ENCODE measurements around the gene FYN. TPM values are rescaled to one million over a fixed set of nuclear protein-coding genes. Genes with fewer than 3 reads are reported as not detected.

FYN gene
- total and polyA plus RNA-seq, 2 of the 8 experiments (the other 6 are each of a cell fraction or from before 2014, with no cell fraction given): 46.8 to 97.2 TPM

- H3K23me2 ChIP-seq (ENCODE audit: low read depth, low read length): no peaks in the 10 kb centered on the region
- DNase-seq (ENCODE audit: low read depth in 1 of 2, low spot score in 2 of 2): no peak
- H3K4ac ChIP-seq (replicated peaks; ENCODE audit: insufficient read length, low read depth, low read length): no peak overlapping the region
- no peak overlapping the region for H2AFZ ChIP-seq (ENCODE audit: low read length)
- POLR2A ChIA-PET (ENCODE audit: partially characterized antibody): interaction anchor here (1.0 kb wide), 1 partner anchor 11 kb away, joined by 3 read pairs; no protein-coding TSS in a partner anchor
- no peak overlapping the region for H3K4me3 ChIP-seq (ENCODE audit: extremely low read depth in 1 of 4, insufficient read depth in 2 of 4, low read depth in 3 of 4, low read length in 4 of 4)
- no peak overlapping the region for H4K8ac ChIP-seq (ENCODE audit: extremely low read depth, insufficient read depth, low read length)
- no peak overlapping the region for H2BK12ac ChIP-seq (ENCODE audit: low read depth, low read length)
- no peak overlapping the region for H2BK120ac ChIP-seq (replicated peaks; ENCODE audit: low read depth, low read length)
- H4K5ac ChIP-seq (ENCODE audit: insufficient read length, low read depth, low read length): no peak overlapping the region
- FAIRE-seq: no peak
- no peak overlapping the region for H2BK20ac ChIP-seq (ENCODE audit: low read length)
- H4K91ac ChIP-seq (replicated peaks; ENCODE audit: insufficient read length, low read length): no peak overlapping the region
- H3K27ac ChIP-seq (ENCODE audit: low read depth, low read length): no peak overlapping the region
- no peak overlapping the region for H2BK15ac ChIP-seq (ENCODE audit: low read length)
- no peak overlapping the region for H3K56ac ChIP-seq (replicated peaks; ENCODE audit: insufficient read length, low read depth, low read length)
- CTCF ChIA-PET (ENCODE audit: partially characterized antibody): interaction anchor here (0.7 to 2.5 kb wide), 8 partner anchors 8 to 210 kb away, joined by 3 to 11 read pairs (median 4); no protein-coding TSS in a partner anchor
- H2AK5ac ChIP-seq (ENCODE audit: low read depth, low read length): no peak overlapping the region
- no peaks in the 10 kb centered on the region for H3K4me1 ChIP-seq (replicated peaks in 1 of 4; ENCODE audit: control insufficient read depth in 3 of 4, insufficient read depth in 4 of 4, low read length in 3 of 4)
- H3K9ac ChIP-seq (replicated peaks in 1 of 4; ENCODE audit: extremely low read depth in 1 of 4, low read depth in 3 of 4, low read length in 3 of 4): no peak overlapping the region
- H3K27me3 ChIP-seq (replicated peaks in 1 of 4; ENCODE audit: control insufficient read depth in 3 of 4, extremely low read depth in 1 of 4, insufficient read depth in 3 of 4, low read length in 3 of 4): no peaks in the 10 kb centered on the region
- no peak overlapping the region for H3K4me2 ChIP-seq (ENCODE audit: insufficient read depth in 1 of 2, low read depth in 2 of 2, low read length in 2 of 2)
- 77% methylated on average over 5 of the region's 5 CpGs; no CpG with 5 or more reads in 1 of the 2 experiments for WGBS, 2 experiments (ENCODE audit: extremely low coverage in 1 of 2, insufficient coverage in 1 of 2, insufficient read length in 1 of 2, insufficient replicate concordance in 2 of 2, low coverage in 1 of 2, low lambda C conversion rate in 2 of 2, missing lambda C conversion rate in 1 of 2)
- peaks cover 5 to 9% of the 10 kb centered on the region in 2 experiments; a peak in 3 of 4 replicates for H3K9me3 ChIP-seq (ENCODE audit: insufficient read depth in 2 of 2, low read depth in 1 of 2, low read length in 1 of 2)
- no peak overlapping the region for H3K23ac ChIP-seq (ENCODE audit: insufficient read length)
- peaks cover 4 to 10% of the 10 kb centered on the region in 2 experiments; a peak in 3 of 4 replicates for H3K79me2 ChIP-seq (ENCODE audit: control insufficient read depth in 1 of 2, insufficient read depth in 2 of 2, low read length in 2 of 2)
- H3K36me3 ChIP-seq (ENCODE audit: control insufficient read depth in 2 of 4, insufficient read depth in 4 of 4, low read length in 3 of 4): no peaks in the 10 kb centered on the region; a peak in 1 of 8 replicates
- no peak overlapping the region for H2BK5ac ChIP-seq (ENCODE audit: low read depth, low read length)
- H3K14ac ChIP-seq (ENCODE audit: insufficient read length): no peak overlapping the region
- H3K18ac ChIP-seq (ENCODE audit: extremely low read depth, low read length): no peak overlapping the region
- H4K20me1 ChIP-seq (replicated peaks in 1 of 2; ENCODE audit: control insufficient read depth in 1 of 2, insufficient read depth in 2 of 2, low read length in 2 of 2): no peaks in the 10 kb centered on the region
- peaks cover 4% of the 10 kb centered on the region; the same call in 1 of the 2 replicates for H3K79me1 ChIP-seq (ENCODE audit: low read depth, low read length)
- no peak for TF ChIP-seq FOSL1 (IDR thresholded peaks at IDR 0.05; ENCODE audit: insufficient read depth, low read depth, low read length)
- TF ChIP-seq RFX5 (IDR thresholded peaks at IDR 0.05; ENCODE audit: borderline replicate concordance, low read depth, low read length): no peak
- no peak for TF ChIP-seq TBP (IDR thresholded peaks at IDR 0.05; ENCODE audit: low read depth, low read length)
- no peak for TF ChIP-seq CTCF (IDR thresholded peaks at IDR 0.05; ENCODE audit: control extremely low read depth in 1 of 3, insufficient read depth in 1 of 3, low read depth in 1 of 3, low read length in 3 of 3)
- TF ChIP-seq SAP30 (IDR thresholded peaks at IDR 0.05; ENCODE audit: insufficient read depth, insufficient replicate concordance, low read length): no peak
- TF ChIP-seq KDM1A (IDR thresholded peaks at IDR 0.05; ENCODE audit: borderline replicate concordance, low read length): no peak
- TF ChIP-seq SIN3A (conservative IDR thresholded peaks at IDR 0.05 in 1 of 2, IDR thresholded peaks at IDR 0.05 in 1 of 2; ENCODE audit: low read depth in 1 of 2, low read length in 2 of 2): no peak
- TF ChIP-seq SP4 (IDR thresholded peaks at IDR 0.05; ENCODE audit: low read length): no peak
- no peak for TF ChIP-seq HDAC6 (IDR thresholded peaks at IDR 0.05; ENCODE audit: low read depth, low read length)
- no peak for TF ChIP-seq POLR2A (IDR thresholded peaks at IDR 0.05; ENCODE audit: control extremely low read depth in 1 of 2, low read depth in 2 of 2, low read length in 2 of 2)
These were observed 54.6 kb downstream of the FYN start for GRCh38 chr6:111818539-111819226.
